Fibroblast of mammary gland (primary cell): ENCODE data around the gene TMEM143.
A peak's percentile ranks its signal among the peaks of the same experiment; 100 is the strongest.

Experiments used
- DNase-seq: peaks from one replicate; pipeline ENCODE4 v3.0.0-alpha.2; 2010; ENCODE audit warnings: low read depth
- H3K4me3 ChIP-seq: 2 replicates; pipeline ENCODE4 v1.5.1; 2011; ENCODE audit warnings: low read depth, mild to moderate bottlenecking, low read length, moderate library complexity; ENCODE audit not compliant: control insufficient read depth
- TF ChIP-seq, protein P1 (sequence below): conservative IDR thresholded peaks from 2 replicates; pipeline ENCODE4 v1.5.1; 2011; ENCODE audit warnings: low read depth, low read length, inconsistent platforms; ENCODE audit not compliant: control insufficient read depth, insufficient read depth

Gene TMEM143

DNA sequence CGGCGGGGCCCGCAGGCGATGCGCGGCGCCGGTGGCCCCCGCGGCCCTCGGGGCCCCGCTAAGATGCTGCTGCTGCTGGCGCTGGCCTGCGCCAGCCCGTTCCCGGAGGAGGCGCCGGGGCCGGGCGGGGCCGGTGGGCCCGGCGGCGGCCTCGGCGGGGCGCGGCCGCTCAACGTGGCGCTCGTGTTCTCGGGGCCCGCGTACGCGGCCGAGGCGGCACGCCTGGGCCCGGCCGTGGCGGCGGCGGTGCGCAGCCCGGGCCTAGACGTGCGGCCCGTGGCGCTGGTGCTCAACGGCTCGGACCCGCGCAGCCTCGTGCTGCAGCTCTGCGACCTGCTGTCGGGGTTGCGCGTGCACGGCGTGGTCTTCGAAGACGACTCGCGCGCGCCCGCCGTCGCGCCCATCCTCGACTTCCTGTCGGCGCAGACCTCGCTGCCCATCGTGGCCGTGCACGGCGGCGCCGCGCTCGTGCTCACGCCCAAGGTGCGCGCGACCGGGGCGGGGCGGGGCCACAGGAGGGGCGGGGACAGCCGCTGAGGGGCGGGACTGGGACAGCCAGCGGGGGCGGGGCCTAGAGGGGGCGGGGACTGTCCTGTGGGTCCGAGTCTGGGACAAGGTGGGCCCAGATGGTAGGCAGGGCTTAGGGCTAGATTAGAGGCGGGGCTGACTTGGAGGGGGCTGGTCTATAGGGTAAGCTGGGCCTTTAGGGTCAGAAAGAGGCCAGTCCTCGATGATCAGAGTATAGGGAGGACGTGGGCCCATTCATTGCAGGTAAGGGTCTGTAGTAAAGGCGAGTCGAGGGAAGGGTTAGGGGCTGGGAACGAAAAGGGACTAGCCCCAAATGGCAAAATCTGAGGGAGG is 34.9 kb upstream of the TMEM143 start:
- TF ChIP-seq, protein P1, sequence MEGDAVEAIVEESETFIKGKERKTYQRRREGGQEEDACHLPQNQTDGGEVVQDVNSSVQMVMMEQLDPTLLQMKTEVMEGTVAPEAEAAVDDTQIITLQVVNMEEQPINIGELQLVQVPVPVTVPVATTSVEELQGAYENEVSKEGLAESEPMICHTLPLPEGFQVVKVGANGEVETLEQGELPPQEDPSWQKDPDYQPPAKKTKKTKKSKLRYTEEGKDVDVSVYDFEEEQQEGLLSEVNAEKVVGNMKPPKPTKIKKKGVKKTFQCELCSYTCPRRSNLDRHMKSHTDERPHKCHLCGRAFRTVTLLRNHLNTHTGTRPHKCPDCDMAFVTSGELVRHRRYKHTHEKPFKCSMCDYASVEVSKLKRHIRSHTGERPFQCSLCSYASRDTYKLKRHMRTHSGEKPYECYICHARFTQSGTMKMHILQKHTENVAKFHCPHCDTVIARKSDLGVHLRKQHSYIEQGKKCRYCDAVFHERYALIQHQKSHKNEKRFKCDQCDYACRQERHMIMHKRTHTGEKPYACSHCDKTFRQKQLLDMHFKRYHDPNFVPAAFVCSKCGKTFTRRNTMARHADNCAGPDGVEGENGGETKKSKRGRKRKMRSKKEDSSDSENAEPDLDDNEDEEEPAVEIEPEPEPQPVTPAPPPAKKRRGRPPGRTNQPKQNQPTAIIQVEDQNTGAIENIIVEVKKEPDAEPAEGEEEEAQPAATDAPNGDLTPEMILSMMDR, result no peak
- peak overlapping the region; percentile 62 for H3K4me3 ChIP-seq
- peak; percentile 83 for DNase-seq

DNA sequence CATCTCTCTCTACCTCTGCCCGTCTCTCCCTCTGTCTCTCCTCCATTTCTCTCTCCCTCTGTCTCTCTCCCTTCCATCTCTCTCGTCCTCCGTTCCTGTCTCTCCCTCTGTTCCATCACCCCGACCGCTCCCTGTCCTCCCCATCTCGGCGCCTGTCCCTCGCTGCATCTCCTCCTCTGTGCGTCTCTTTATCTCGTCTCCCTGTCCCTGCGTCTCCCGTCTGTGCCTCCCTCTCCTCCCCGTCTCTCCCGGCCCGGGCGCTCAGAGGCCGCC is 34.3 kb upstream of the TMEM143 start:
- TF ChIP-seq, protein P1, result no peak
- DNase-seq, result no peak
- peak overlapping the region; percentile 62 for H3K4me3 ChIP-seq

DNA sequence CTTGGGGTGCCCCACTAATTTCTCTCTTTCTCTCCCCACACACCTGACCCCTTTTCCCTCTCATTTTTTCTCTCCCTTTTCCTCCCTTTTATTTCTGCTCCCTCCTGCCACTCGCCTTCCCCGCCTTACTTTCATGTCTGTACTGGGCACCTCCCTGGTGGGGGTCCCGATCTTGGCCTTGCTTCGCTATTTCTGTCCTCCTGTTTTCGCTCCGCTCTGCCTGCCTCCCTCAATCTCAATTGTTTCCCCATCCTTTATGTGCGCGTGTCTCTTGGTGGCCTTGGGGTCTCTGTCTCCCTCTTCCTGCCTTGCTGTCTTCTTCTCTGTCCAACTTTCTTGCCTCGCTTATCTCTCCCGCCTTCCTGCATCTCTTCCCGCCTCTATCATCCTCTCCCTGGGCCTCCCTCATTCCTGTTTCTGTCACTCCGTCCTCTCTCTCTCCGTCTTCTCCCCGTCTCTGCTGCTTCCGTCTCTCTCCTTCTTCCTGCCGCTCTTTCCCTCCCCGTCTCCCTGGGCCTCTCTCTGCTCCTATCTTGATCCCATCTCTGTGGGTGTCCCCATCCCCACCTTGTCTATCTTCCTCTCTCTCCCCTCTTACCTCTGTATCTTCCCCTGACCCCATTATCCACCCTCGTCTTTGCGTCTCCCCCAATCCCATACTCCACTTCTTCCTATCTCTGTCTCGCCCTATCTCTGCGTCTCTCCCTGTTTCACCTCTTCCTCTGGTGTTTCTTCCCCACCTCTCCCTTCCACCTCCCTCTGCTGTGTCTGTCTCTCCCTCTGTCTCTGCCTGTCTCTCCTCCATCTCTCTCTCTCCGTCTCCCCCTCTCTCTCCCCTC is 33.7 kb upstream of the TMEM143 start:
- H3K4me3 ChIP-seq, result peak overlapping the region; percentile 62
- TF ChIP-seq, protein P1, result no peak
- DNase-seq, result no peak

DNA sequence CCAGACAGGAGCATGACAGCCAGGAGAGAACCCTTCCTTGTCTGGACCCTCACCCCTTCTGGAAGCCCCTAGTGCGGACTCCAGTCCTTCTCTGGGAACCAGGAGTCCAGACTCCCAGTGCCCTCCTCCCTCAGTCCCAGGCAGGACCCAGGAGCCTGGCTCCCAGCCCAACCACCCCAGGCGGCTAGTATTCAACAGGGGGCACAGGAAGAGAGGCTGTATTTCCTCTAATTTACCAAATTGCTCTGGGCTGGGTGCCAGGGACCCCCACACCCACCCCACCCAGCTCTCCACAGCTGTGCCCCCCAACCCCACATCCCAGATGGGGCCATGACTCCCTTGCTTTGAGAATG is 33.1 kb upstream of the TMEM143 start:
- TF ChIP-seq, protein P1, result no peak
- no peak for DNase-seq
- H3K4me3 ChIP-seq, result no peak overlapping the region

DNA sequence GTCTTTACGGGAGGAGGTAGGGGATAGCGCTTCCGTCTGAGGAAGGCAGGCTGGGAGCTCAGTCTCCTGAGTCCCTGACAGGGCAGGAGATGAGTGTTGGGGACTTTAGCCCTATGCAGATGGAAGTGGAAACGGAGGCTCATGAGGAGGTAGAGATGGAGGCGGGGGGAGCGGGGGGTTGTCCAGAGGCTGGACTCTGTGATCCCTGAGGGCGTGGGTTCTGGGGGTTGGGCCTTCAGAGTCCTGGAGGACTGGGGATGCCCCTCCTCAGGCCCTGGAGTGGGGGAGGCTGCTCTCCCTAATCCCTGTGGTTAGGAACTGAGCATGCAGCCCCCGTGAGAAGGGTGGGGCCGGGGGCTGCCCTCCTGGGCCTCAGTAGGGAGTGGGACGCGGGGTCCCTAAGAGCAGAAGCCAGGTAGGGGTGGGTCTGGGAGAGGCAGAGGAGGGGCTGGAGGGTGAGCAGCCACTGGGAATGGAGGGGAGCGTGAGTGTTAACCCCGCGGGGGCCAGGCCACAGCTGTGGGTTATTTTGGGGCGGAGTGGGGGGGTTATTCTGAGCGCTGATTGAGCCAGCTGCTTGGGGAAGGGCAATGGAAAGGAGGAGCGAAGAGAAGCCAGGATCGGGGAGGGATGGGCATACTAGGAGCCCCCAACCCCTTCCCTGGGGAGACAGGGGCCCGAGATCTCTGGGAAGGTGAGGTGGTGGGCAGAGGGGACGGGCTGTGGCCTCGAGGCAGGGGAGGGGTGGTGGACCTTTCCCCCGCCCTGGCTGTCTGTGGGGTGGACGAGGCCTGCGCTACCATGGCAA is 32.5 kb upstream of the TMEM143 start:
- TF ChIP-seq, protein P1, result no peak
- H3K4me3 ChIP-seq, result no peak overlapping the region
- DNase-seq, result no peak

DNA sequence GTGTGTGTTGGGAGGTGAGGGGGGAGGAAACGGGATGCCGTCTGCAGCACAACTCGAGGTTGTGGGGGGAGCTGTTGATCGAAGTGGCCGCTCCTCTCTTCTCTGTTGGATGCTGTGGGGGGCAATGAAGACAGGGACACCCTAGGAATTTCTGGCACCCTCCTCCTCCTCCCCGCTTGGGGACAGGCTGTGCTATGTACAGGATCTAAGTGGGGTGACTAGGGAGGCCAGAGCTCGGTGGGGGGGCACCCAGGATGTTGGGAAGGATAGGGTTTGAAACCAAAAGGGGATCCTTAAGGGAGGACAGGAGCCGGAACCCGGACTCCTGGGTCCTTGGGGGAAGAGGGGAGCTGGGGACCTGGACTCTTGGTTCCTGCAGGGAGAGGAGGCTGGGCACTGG is 31.8 kb upstream of the TMEM143 start:
- H3K4me3 ChIP-seq, result no peak overlapping the region
- TF ChIP-seq, protein P1, result no peak
- no peak for DNase-seq
